ENCODE results near the gene XCL1.

Gene XCL1

GRCh38 chr1:168607872-168608428, 31.5 kb downstream of the XCL1 start:
- no peak for DNase-seq

GRCh38 chr1:168608796-168609715, 32.7 kb downstream of the XCL1 start:
- no peak for DNase-seq

DNA sequence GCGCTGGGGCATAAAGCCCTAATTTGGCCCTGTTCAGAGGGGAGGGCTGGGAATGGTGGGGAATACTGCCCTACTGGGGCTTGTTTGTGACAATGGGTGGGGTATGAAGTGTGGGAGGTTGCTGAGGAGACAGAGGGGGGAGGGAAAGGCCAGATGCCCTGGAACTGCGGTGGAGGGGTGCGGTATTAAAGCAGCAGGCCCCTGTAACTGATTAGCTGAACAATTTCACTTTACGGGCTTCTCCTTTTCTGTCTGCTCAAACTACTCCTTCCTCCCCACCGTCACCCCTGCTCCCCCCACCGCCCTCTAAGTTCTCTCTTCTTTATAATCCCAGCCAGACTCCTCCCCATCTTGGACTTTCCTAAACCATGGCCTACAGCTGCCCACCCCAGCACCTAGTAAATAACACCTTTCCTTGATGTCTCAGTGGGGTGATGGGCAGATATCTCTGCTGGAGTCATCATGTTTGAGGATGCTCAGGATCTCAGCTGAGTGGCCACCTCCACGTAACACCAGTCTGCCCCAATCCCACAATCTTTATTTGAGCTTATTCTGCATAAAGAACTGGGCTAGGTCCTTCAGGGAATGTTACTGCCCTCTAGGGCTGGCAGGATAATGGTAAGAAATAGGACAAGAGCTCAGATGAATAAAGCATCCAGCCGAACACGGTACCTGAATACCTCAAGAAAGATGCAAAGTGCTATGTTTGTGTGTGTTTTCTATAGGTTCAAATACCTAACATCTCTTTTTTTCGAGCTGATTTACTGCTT, 33.5 kb downstream of the XCL1 start:
- DNase-seq = no peak

GRCh38 chr1:168613038-168613451, 36.6 kb downstream of the XCL1 start:
- no peak for DNase-seq

DNA sequence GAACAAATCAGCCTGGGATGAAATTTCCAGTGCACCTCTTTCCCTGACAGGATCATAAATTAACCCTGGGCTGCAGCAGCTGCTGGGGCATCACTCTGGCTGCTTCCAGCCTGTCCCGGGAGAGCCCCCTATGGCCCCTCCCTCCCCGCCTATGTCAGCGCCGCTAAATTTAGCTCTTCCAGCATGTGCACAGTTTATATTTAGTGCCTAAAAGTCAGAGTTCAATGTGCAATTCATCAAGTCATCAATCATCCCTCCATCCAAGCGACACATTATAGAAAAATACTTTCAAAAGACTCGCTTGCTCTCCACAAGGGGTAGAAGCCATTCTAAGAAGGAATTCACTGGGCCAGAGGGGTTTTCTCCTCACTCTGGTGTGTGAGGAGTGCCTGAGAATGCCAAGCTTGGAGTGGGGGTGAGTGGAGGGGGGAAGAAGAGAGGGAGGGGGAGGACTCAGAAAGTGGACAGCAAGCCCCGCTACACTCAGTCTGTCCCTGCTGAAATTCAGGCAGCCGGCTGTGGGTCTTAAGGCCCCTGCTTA, 37.4 kb downstream of the XCL1 start:
- DNase-seq = no peak

GRCh38 chr1:168614235-168614634, 37.8 kb downstream of the XCL1 start:
- DNase-seq = no peak

DNA sequence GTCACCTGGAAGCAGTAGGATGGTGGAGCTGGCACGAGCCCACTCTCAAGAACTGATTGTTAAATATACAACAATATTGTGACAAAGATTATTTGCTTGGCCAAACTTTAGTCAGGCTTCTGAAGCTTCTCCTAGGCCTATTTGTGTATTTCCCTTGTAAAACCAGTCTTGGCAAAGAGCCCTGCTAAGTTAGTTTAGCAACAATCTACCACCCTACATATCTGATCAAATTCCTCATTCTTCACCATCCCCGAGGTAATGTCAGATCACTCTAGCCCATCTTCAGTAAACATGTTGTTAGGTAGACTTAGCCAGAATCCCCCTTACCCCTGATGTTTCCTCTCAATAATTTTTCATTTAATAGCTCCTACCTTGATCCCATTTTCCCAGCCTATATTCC, 39.6 kb downstream of the XCL1 start:
- no peak for DNase-seq

DNA sequence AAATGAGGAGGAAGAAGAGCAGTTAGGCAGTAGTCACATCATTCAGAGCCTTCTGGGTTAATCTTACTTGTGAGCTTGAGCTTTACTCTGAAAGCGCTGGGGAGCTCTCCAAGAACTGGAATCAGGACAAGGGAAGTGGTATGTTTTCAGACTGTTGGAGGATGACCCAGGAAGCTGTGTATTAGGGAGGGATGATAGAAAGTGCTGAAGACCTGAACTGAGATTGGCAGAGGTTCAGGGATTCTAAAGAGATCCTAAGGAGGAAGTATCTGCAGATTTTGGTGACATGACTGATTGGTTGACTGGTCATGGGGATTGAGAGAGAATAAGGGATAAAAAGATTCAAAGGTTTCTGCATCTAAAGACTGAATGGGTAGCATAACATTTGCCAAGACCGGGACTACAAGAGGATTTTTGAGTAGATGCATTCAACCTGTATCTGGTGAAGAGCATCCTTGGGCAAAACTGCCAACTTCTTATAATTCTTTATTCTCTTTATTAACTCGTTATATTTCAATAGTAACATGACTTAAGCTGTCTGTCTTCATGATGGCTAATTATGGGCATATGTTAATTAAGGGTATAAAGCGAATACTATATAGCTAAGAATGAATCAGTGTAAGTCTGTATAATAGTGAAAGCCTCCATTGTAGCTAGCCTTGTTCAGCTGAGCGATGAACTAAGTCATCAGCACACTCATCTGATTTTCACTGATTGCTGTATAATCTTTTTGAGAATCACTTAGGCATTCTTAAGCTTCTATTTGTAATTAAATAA, 41.8 kb downstream of the XCL1 start:
- no peak for DNase-seq

- DNase-seq = no peak
These were observed 42.5 kb downstream of the XCL1 start for GRCh38 chr1:168618886-168619285.

GRCh38 chr1:168621356-168621755, 45.0 kb downstream of the XCL1 start:
- DNase-seq = no peak

DNA sequence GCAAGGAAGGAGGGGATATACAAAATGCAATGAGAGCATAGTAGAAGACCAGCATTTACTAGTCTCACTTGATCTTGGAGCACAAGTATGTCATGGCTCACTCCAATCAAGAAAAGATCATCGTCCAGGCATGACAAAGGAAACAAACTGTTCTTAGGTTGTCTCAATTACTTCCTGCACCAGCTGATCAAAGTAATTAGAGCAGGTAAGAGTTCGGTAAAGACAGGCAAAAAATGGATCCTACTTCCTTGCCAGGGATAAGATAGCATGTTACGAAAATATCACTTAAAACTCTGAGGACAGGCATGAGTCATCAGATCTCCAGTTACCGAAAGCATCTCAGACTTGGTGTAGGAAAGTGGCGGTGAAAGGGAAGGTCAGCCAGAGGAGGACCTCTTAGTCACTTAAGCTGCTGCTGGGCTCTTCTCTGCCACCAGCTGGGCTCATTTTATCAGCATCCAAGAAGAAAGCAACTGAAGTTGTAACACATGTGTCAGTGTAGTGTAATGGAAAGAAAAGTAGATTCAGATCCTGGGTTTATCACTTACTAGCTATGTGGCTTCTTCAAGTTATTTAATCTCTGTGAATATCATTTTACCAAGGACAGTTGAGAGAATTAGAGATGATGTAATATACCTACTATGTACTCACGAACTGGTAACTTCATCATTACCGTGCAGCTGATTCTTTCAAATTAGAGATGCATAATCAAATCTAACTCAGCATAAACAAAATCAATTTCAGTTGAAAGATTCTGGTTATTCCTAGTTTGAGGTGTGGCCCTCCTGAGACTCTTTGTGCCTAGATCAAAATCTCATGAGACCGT, 46.8 kb downstream of the XCL1 start:
- DNase-seq = no peak

DNA sequence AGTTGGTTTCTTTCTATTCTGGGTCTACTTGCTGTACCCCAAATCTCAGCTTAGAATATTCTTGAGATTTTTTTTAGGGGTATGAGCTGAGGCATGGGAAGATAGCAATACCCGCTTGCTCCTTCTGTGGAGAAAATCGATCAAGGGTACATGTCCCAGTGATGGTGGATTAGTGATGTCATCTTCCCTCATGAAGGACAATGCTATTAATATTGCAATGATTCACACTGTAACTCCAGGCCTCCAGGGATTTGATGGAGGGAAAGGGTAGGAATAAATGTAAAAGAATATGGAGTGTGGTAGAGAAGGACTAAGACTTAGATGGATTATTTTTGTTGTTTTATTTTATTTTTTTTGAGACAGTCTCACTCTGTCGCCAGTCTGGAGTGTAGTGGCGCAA, 47.4 kb downstream of the XCL1 start:
- no peak for DNase-seq

DNA sequence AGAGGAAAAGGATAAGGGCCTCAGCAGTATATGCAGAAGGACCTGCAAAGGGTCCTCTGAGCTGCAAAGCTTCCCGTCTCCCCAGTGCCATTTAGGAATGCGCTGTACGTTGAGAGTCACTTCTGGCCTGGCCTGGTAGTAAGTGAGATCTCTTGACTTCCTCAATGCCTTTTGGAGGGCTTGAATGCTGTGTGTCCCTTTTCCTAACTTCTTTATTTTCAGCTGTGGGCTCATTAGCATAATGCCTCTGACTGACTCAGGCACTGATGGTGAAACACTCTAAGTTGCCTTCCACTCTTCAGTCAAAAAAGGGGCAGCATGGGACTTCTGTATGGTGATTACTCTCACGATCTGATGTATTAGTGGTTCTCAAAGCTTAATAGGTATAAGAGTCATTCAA, 49.9 kb downstream of the XCL1 start:
- no peak for DNase-seq

DNA sequence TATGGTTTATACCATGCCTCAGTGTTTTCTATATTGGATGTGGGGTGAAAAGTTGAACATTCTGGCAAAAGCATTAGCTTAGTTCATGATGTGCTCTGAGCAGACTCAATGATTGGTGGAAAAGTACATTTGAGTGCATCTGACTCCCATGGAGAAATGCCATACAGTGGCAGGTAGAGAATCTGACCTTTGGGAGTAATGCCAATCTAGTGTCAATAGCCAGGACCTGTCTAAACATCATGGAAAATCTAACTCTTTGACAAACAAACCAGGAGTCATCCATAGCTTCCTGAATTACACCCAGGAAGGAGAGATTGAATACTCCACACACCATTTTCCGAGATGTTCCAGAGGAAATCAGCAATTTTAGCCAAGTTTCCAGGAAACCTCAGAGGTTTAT, 51.0 kb downstream of the XCL1 start:
- DNase-seq = no peak

DNA sequence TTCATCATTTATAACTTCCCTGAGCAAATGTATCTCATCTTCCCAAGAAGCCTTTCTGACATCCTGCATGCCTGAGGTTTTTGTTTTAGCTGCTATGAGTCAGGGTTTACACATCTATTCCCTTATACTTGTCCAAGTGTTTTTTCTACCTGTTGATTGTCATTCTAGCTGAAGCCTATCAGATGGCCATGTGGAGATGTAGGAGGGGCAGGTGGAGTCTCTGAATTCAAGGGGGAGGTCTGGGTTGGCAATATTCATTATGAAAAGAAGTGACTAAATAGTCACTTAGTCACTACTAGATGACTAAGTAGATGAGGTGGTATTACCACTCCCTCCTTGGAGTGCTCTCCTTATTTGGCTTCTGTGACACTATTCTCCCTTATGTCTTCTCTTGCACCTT, 52.4 kb downstream of the XCL1 start:
- DNase-seq = no peak

- no peak for DNase-seq
These were observed 53.1 kb downstream of the XCL1 start for GRCh38 chr1:168629466-168629865.

All from activated T-cell treated with anti-CD3 and anti-CD28 coated beads for 4 hours (primary cell).